Measurements from ENCODE around the gene RANGAP1. TPM values are rescaled to one million over a fixed set of nuclear protein-coding genes. Genes with fewer than 3 reads are reported as not detected.
A peak's percentile ranks its signal among the peaks of the same experiment; 100 is the strongest.

The RANGAP1 gene
- total and polyA plus RNA-seq, 2 of the 4 experiments (the other 2 are of a cell fraction): 71.2 to 148 TPM

DNA sequence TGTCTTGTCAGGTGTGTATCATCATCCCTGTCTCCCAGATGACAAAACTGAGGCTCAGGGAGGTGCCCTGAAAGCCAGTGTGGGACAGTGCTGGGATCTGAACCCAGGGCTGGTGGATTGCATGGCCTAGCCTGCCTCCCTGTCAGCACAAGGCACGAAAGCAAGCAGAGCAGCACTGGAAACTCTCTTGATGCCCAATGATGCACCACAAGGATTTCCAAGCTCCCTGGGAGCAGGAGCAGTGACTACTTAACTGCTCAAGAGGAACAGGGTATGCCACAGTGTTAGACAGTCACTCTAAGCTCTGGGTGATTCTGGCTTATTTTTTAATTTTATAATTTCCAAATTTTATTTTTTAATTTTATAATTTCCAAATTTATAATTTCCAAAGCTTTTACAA, 24.3 kb upstream of the RANGAP1 start:
- 0 out of 2 replicates have a peak overlapping the region, but pooled peaks have one; percentile 30 for H3K14ac ChIP-seq (replicated peaks; ENCODE audit: low read depth, low read length)
- no peak overlapping the region for H3K56ac ChIP-seq (ENCODE audit: extremely low read depth, insufficient read depth, low read length)
- H4K20me1 ChIP-seq (ENCODE audit: insufficient read depth, low read length): peaks cover 88% of the 10 kb centered on the region
- dilution Hi-C loops (cut with HindIII; ENCODE audit: low sequenced_read_pairs, unreplicated experiment) (no loop called here), in situ Hi-C loops (cut with MboI; ENCODE audit: low sequenced_read_pairs) (no loop called here), intact Hi-C loops (cut with micrococcal nuclease) (no loop called here)
- CTCF ChIA-PET: no interaction called here
- peak overlapping the region; percentile 56 for H2AK5ac ChIP-seq (ENCODE audit: low read depth, low read length)
- H3K4me3 ChIP-seq (ENCODE audit: insufficient read depth, low read depth, low read length): no peak overlapping the region
- H2AFZ ChIP-seq (replicated peaks; ENCODE audit: low read length, poor library complexity): peak overlapping the region; percentile 13
- no peak overlapping the region for H4K91ac ChIP-seq (ENCODE audit: insufficient read depth, low read depth, low read length)
- DNase-seq (no peak), ATAC-seq (ENCODE audit: low read depth) (no peak)
- H2AK9ac ChIP-seq (replicated peaks; ENCODE audit: low read depth, low read length, poor library complexity): peak overlapping the region; percentile 60
- no TSS peak for BruUV-seq (replicated peaks)
- H3K4me2 ChIP-seq (ENCODE audit: low read depth, low read length): no peak overlapping the region
- POLR2A ChIA-PET (ENCODE audit: unreplicated experiment): no interaction called here
- H2BK15ac ChIP-seq (ENCODE audit: low read depth, low read length): no peak overlapping the region
- H3K23ac ChIP-seq (ENCODE audit: low read depth, low read length): peak overlapping the region; percentile 89
- no peaks in the 10 kb centered on the region for H3K9me3 ChIP-seq (ENCODE audit: control insufficient read depth, insufficient read depth, low read length)
- peaks cover 32% of the 10 kb centered on the region for H3K9me1 ChIP-seq (ENCODE audit: insufficient read depth, low read length)
- H3K27ac ChIP-seq (ENCODE audit: insufficient read depth, low read length): no peak overlapping the region
- peaks cover 22 to 77% of the 10 kb centered on the region in 2 experiments for H3K79me1 ChIP-seq (ENCODE audit: low read depth in 1 of 2, low read length in 2 of 2)
- WGBS, 2 experiments (ENCODE audit: extremely low coverage in 2 of 2, insufficient read length in 1 of 2): 100% methylated on average over 1 of the region's 1 CpG; no CpG with 5 or more reads in 1 of the 2 experiments
- peaks cover 24% of the 10 kb centered on the region for H3K36me3 ChIP-seq (ENCODE audit: control insufficient read depth, insufficient read depth, low read length)
- H3K4ac ChIP-seq (ENCODE audit: low read depth, low read length): peak overlapping the region; percentile 47; the same call in 1 of the 2 replicates
- TF ChIP-seq MAZ (IDR thresholded peaks at IDR 0.05; ENCODE audit: borderline replicate concordance, low read depth, low read length): no peak
- no peak for TF ChIP-seq CEBPB (IDR thresholded peaks at IDR 0.05; ENCODE audit: low read depth, low read length)
- TF ChIP-seq POLR2A (IDR thresholded peaks at IDR 0.05; ENCODE audit: low read depth, low read length): no peak
- TF ChIP-seq SMC3 (IDR thresholded peaks at IDR 0.05; ENCODE audit: low read depth, low read length): no peak
- TF ChIP-seq, protein P1, sequence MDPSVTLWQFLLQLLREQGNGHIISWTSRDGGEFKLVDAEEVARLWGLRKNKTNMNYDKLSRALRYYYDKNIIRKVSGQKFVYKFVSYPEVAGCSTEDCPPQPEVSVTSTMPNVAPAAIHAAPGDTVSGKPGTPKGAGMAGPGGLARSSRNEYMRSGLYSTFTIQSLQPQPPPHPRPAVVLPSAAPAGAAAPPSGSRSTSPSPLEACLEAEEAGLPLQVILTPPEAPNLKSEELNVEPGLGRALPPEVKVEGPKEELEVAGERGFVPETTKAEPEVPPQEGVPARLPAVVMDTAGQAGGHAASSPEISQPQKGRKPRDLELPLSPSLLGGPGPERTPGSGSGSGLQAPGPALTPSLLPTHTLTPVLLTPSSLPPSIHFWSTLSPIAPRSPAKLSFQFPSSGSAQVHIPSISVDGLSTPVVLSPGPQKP (IDR thresholded peaks at IDR 0.05; ENCODE audit: borderline replicate concordance, low read depth, low read length): no peak
- TF ChIP-seq FOS (IDR thresholded peaks at IDR 0.05; ENCODE audit: low read depth, low read length): no peak
- H2BK120ac ChIP-seq (ENCODE audit: low read depth, low read length): no peak overlapping the region
- H3K27me3 ChIP-seq (ENCODE audit: control insufficient read depth, insufficient read depth, low read length): no peaks in the 10 kb centered on the region
- H4K8ac ChIP-seq (ENCODE audit: low read depth in 2 of 2, low read length in 2 of 2): no peak overlapping the region
- no peak overlapping the region for H2BK20ac ChIP-seq (ENCODE audit: low read depth, low read length)
- no peak overlapping the region for H3K18ac ChIP-seq (ENCODE audit: low read depth, low read length)
- no peak overlapping the region for H3K9ac ChIP-seq (ENCODE audit: low read depth, low read length)
- H3K4me1 ChIP-seq (ENCODE audit: control insufficient read depth, insufficient read depth, low read length): peaks cover 21% of the 10 kb centered on the region
- H2BK5ac ChIP-seq (ENCODE audit: low read depth, low read length, poor library complexity, severe bottlenecking): no peak overlapping the region
- no peak overlapping the region for H4K5ac ChIP-seq (ENCODE audit: low read depth, low read length)
